Measurements from ENCODE around the gene CELF4.

CELF4 gene

GRCh38 chr18:37438417-37439180, 127.0 kb downstream of the CELF4 start:
- ATAC-seq (no peak), DNase-seq (no peak)

GRCh38 chr18:37435996-37436395, 129.6 kb downstream of the CELF4 start:
- DNase-seq: no peak
- no peak for ATAC-seq

- no peak for ATAC-seq
- DNase-seq: no peak
These were observed 130.3 kb downstream of the CELF4 start for GRCh38 chr18:37435150-37435867.

GRCh38 chr18:37434161-37434860, 131.3 kb downstream of the CELF4 start:
- no peak for ATAC-seq
- DNase-seq: no peak

GRCh38 chr18:37432436-37433195, 133.0 kb downstream of the CELF4 start:
- ATAC-seq: no peak
- DNase-seq: no peak

- ATAC-seq: no peak
- DNase-seq: no peak
These were observed 135.1 kb downstream of the CELF4 start for GRCh38 chr18:37430357-37431076.

- ATAC-seq: no peak
- no peak for DNase-seq
These were observed 135.8 kb downstream of the CELF4 start for GRCh38 chr18:37429791-37430190.

- ATAC-seq (no peak), DNase-seq (no peak)
These were observed 137.2 kb downstream of the CELF4 start for GRCh38 chr18:37428288-37428974.

- DNase-seq: no peak
These were observed 139.0 kb downstream of the CELF4 start for GRCh38 chr18:37426586-37426985.

GRCh38 chr18:37425222-37425621, 140.4 kb downstream of the CELF4 start:
- no peak for ATAC-seq
- no peak for DNase-seq

More at GRCh38 chr18:37426586-37426985, 139.0 kb downstream of the CELF4 start:
- no peak for ATAC-seq

- DNase-seq (no peak), ATAC-seq (no peak)
These were observed 141.1 kb downstream of the CELF4 start for GRCh38 chr18:37424507-37424906.

GRCh38 chr18:37422596-37422995, 143.0 kb downstream of the CELF4 start:
- DNase-seq (no peak), ATAC-seq (no peak)

- ATAC-seq (no peak), DNase-seq (no peak)
These were observed 143.5 kb downstream of the CELF4 start for GRCh38 chr18:37422116-37422515.

- ATAC-seq: no peak
These were observed 144.1 kb downstream of the CELF4 start for GRCh38 chr18:37421341-37422077.

GRCh38 chr18:37420315-37420880, 145.2 kb downstream of the CELF4 start:
- ATAC-seq (no peak), DNase-seq (no peak)

More at GRCh38 chr18:37421341-37422077, 144.1 kb downstream of the CELF4 start:
- DNase-seq: no peak

- DNase-seq: no peak
- ATAC-seq: no peak
These were observed 145.7 kb downstream of the CELF4 start for GRCh38 chr18:37419866-37420265.

GRCh38 chr18:37419315-37419714, 146.3 kb downstream of the CELF4 start:
- DNase-seq (no peak), ATAC-seq (no peak)

- no peak for ATAC-seq
- DNase-seq: no peak
These were observed 150.8 kb downstream of the CELF4 start for GRCh38 chr18:37414816-37415215.

- DNase-seq (no peak), ATAC-seq (no peak)
These were observed 152.8 kb downstream of the CELF4 start for GRCh38 chr18:37412829-37413228.

- ATAC-seq (no peak), DNase-seq (no peak)
These were observed 153.3 kb downstream of the CELF4 start for GRCh38 chr18:37412333-37412732.
